ENCODE measurements around the gene LY6G5B.
"Not testable (repeated sequence)": the region's sequence is repeated elsewhere in the genome, so short reads cannot be mapped to it uniquely, and the experiment has no call there.

Gene LY6G5B

GRCh38 chr6:31691078-31691463 lies 21.3 kb downstream of the LY6G5B start:
- no peak for DNase-seq (ENCODE audit: low spot score)

DNA sequence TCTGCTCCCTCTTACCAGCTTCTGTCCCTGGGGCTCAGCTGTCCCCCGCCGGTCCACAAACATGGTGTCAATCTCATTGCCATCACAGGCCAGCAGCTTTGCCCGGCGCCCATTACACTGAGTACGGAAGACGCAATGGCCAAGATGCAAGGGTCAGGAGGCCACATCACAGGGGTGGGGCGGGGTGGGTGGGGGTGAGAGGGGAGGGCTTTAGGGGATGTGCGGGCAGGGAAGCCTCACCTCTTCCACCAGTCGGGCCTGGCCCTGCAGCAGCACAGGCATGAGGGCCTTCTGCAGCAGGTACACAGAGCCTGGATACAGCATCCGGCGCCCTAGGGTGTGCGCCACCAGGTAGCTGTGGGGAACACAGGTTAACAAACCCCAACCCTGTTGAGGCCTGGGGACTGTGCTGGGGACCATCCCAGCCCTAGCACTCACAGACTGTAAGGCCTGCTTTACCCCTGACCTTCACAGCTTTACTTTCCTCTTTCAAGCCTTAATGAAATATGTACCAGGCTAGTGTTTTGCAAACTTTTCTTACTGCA lies 21.9 kb downstream of the LY6G5B start:
- DNase-seq (ENCODE audit: low spot score), result no peak

DNA sequence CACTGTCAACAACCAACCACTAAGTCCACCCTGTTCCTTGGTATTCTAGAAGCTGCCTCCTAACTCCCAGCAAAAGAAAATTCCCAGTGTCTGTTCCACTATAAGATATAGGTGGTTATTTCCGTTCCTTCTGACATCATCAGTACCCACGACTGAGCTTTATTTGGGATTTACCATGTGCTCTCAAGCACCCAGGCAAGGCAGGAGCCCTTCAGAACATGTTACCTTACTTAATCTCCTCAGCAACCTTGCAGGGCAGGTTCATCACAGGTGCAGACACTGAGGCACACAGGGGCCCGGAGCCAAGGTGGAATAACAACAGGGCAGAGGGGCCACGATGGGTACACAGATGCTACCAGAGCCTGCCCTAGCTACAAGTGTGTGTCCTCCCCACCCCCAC lies 22.6 kb downstream of the LY6G5B start:
- no peak for DNase-seq (ENCODE audit: low spot score)

DNA sequence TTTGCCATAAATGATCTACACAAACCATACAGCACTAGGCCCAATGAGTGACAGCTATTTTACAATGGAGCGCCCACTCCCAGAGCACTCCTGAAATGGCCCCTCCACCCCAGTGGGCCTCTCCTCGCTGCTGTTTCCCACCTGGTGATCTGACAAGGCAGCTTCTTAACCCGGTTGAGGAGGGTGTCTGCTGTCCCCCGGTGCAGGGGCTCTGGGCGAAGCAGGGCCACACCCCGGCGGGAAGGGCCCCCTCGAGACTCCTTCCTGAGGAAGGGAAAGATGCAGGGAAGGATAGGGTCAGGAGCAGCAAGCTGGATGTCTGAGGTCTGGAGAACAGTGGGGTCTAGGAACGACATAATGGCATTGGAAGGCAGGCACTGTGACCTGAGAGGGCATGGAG lies 23.1 kb downstream of the LY6G5B start:
- DNase-seq (ENCODE audit: low spot score), result no peak

- no peak for DNase-seq (ENCODE audit: low spot score)
Measured at GRCh38 chr6:31693535-31693934, 23.8 kb downstream of the LY6G5B start.

- no peak for DNase-seq (ENCODE audit: low spot score)
Measured at GRCh38 chr6:31697555-31697954, 27.8 kb downstream of the LY6G5B start.

DNA sequence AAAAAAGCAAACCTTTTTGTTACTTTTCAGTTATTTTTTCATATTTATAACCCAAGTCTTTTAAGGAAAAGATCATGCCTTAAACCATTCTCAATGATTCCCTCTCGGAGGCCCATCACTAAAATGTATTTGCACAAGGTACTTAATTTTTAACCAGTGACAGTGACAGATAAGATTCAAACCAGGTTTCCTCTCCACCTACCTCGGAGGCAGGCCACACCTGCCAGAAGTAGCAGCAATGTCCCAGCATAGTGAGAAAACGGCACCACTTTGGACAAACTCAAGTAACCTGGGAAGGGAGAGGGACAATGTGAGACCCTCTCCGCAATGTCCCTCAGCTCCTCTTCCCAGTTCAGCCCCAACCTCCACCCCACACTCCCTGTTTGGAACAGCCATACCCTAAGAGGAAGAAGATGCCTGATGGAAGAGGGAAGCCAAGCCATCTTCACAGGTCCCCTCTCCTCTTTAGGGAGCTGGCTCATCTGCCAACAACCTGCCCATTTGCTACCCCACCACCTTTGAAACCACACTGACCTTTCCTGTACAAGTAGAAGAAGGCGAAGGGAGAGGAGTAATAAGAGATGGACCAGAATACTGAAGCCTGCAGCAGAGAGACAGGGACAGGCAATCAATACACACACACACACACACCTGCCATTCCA lies 31.1 kb downstream of the LY6G5B start:
- DNase-seq (ENCODE audit: low spot score), result no peak

DNA sequence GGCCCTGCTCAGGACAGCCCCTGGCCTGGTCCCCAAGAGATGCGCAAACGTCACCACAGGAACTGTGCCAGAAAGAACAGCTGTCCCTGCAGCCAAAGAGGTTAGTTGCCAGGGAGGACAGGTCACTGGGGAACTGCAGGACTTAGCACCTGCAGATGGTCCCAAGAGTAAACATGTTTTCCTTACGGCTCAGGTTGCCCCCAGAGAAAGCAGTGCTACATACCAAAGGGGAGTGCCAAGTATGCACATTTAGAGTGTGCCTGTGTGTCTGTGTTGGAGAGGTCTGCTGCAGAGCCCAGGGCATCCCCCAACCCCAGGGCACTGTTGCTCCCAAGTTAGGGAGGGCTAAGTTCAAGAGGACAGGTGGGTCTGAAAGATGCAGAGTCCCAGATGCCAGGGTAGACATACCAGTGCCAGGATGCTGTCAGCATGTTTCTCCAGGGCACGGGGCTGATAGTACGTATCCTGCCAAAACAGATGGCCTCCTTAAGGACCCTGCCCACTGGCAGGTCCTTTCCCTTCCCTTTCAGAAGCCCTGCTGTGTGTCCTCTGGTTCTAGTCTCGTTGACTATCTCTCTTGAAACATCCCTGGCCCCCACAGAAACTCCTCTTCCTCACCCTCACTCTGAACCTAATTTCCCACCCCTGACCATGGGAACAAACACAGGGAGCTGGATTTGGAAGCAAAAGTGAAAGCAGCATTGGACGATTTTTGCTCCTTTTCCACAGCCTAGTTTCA lies 32.1 kb downstream of the LY6G5B start:
- DNase-seq (ENCODE audit: low spot score), result no peak

- no peak for DNase-seq (ENCODE audit: low spot score)
Measured at GRCh38 chr6:31702405-31702818, 32.6 kb downstream of the LY6G5B start.

DNA sequence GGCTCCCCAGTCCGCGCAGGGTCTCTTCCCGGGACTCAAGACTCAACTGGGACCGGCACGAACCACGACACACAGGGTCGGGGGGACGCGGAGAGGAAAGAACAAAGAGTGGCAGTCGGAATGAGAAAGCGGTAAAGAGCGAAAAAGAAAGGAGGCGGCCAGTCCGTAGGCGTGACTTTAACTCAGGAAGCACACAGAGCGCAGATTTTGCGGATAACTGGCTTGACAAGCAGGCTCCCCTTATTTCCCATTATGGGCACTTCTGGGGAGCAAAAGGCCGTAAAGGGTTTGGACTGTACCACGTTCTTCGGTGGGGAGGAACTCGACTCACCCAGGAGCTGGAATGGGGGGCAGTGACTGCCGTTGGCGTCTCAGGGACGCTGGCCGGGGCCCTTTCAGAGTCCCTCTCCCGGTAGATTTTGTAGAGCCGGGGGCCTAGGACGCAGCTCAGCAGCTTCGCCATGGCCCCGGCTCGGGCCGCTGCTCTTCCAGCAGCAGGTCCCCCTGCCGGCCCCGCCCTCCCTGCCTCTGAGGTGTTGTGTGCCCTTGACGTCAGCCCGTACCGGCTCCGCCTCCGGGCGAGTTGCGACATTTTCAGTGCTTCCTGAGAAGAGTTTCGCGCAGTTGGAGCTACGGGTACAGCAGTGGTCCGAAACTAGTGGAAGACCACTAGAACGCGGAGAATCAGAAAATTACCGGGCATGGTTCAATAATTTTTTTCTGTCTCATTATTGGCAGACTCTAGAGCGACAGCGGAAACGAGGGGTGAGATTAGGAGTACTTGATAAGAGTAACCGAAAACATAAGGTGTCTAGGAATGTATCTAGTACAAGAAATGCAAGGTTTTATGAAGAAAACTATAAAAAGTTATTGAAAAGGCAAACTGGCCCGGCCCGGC lies 33.3 kb downstream of the LY6G5B start, which contains the start of gene ABHD16A:
TSS of gene ABHD16A (minus strand) at position 506 of the 898 bp plus-strand sequence. CDS start at position 463, 43 bp downstream.
- peak; percentile 88 for DNase-seq (ENCODE audit: low spot score)

GRCh38 chr6:31705931-31706330 lies 36.2 kb downstream of the LY6G5B start:
- no peak for DNase-seq (ENCODE audit: low spot score)

DNA sequence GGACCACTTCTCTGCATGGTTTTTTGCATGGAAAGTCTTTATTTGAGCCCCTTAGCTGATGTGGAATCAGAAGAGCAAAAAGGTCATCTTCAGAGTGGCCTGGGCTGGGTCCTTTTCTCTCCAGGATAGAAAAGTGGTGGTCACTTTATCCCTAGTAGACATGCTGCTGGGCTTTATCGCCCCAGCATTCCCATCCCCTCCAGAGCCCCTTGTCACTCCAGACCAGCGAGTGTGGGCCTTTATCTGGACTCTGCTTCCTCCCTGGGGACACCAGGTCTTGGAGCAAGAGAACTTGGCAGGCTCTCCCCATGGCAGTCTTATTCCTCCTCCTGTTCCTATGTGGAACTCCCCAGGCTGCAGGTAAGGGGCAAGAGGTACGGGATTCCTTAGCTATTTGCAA lies 36.8 kb downstream of the LY6G5B start, which contains the start of gene LY6G6F:
TSS of gene LY6G6F (plus strand) at position 268 of the 400 bp plus-strand sequence. CDS start at position 309, 41 bp downstream.
- no peak for DNase-seq (ENCODE audit: low spot score)

GRCh38 chr6:31707701-31708100 lies 37.9 kb downstream of the LY6G5B start:
- DNase-seq (ENCODE audit: low spot score), result no peak

DNA sequence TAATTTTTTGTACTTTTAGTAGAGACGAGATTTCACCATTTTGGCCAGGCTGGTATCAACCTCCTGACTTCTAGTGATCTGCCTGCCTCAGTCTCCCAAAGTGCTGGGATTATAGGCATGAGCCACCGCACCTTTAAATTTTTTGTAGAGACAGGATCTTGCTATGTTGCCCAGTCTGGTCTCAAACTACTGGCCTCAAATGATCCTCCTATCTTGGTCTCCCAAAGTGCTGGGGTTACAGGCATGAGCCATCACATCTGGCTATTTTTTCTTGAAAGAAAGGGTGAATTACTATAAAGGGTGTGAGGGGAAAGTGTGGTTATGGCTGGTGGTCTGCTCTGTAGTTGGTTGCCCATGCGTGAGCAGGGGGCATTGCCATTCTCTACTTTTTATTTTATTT lies 38.4 kb downstream of the LY6G5B start:
- no peak for DNase-seq (ENCODE audit: low spot score)

DNA sequence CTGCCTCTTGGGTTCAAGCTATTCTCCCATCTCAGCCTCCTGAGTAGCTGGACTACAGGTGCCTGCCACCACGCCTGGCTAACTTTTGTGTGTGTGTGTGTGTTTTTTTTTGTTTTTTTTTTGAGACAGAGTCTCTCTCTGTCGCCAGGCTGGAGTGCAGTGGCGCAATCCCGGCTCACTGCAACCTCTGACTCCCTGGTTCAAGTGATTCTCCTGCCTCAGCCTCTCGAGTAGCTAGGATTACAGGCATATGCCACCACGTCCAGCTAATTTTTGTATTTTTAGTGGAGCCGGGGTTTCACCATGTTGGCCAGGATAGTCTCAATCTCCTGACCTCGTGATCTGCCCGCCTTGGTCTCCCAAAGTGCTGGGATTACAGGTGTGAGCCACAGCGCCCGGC lies 39.4 kb downstream of the LY6G5B start:
- not testable (repeated sequence) for DNase-seq (ENCODE audit: low spot score)

DNA sequence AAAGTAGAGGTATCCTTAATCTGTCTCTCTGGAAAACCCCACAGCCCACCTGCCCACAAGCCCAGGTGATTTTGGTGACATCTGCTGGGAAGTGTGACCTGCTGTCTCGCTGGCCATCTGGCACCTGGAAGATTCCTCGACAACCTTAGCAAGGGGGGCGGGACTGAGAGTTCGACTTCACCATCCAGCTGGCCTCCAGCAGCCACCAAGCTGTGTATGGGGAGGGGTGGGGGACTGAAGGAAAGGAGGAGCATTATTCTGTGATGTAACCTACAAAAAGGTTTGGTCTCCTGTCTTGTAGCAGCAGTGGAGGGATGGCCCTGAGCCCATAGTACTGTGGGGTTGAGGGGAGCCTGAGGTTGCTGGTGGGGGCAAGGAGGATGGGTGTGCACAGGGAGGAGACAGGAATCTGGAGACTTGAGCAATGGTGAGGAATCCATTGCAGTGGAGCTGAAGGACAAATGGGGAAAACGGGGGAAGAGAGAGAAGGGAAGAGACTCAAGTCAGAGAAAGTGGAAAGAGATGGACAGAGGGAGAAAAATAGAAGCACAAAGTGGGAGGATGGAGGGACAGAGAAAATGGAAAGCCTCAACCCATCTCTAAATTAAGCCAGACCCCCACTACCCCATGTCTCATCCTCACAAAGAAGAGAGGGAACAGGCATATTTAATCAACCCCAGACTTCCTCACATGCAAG lies 40.9 kb downstream of the LY6G5B start:
- no peak for DNase-seq (ENCODE audit: low spot score)

- no peak for DNase-seq (ENCODE audit: low spot score)
Measured at GRCh38 chr6:31711233-31711632, 41.5 kb downstream of the LY6G5B start.

DNA sequence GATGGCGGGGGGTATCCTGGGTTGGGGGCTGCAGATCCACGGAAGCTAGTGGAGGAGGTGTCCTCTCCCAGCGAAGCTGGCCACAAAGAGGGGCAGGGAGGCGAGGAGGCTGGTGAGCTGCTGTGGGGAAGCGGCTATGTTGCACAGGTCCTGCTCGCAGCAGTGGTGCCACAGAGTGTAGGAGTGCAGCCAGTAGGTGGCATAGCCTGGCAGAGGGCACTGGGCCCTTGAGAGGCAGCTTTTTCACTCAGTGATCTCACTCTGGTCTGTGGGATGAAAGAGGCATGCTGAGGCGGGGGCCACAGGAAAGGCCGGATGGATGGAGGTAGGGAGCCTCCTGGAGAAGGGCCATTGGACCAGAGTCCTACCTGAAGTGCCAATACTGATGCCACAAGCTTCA lies 42.5 kb downstream of the LY6G5B start:
- no peak for DNase-seq (ENCODE audit: low spot score)

DNA sequence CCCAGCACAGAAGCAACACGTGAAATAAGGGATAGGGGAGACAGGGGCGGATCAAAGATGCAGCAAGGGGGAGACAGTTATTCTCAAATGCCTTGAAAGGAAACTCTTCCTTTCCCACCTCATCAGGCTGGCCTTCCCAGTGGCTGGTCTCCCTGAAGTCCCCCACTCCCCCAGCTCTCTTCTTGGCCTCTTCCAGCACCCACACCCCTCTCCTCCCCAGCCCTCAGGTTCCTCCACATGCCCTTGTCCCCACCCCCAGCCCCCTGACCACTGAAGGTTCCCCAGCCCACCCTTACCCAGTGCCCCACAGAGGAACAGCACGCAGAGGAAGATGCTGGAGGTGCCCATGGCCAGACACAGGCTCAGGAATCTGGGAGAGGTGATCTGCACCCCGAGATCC lies 43.7 kb downstream of the LY6G5B start:
- DNase-seq (ENCODE audit: low spot score), result no peak

GRCh38 chr6:31713991-31714684 lies 44.4 kb downstream of the LY6G5B start:
- no peak for DNase-seq (ENCODE audit: low spot score)

All from HuH-7 (cell line).